PC-9 (cell line): Measurements from ENCODE around the gene SYAP1. TPM values are rescaled to one million over a fixed set of nuclear protein-coding genes. Genes with fewer than 3 reads are reported as not detected.

Experiments
- BruUV-seq: library from RNA; stranded (reverse); fragments of 400-500 nt; replicated peaks from 2 replicates; lab custom pipeline; 2021; lab: Mats Ljungman, UMichigan
- CTCF ChIA-PET: fragments of 300-600 bp; sonication (Branson Sonifier 250); formaldehyde crosslinking; loops from one replicate; lab custom pipeline; 2022; ENCODE audit warnings: antibody characterized with exemption; lab: Charles Lee
- POLR2A ChIA-PET: fragments of 300-600 bp; sonication (Branson Sonifier 250); formaldehyde crosslinking; loops from one replicate; lab custom pipeline; 2022; ENCODE audit warnings: antibody characterized with exemption; ENCODE audit not compliant: unreplicated experiment; lab: Charles Lee
- DNase-seq, 2 experiments: peaks; one replicate each; pipeline versions ENCODE4 v3.0.0 to v3.0.0-alpha.2; 2015 to 2022; ENCODE audit warnings: mixed read lengths in 1 of 2
- H2AFZ ChIP-seq: fragments of 200-600 bp; sonication (generic); 2 replicates; pipeline ENCODE4 v1.8.1; 2017; ENCODE audit warnings: antibody characterized with exemption
- H3F3A ChIP-seq: fragments of 200-600 bp; sonication (generic); 2 replicates; pipeline ENCODE4 v1.8.1; 2017; ENCODE audit warnings: antibody characterized with exemption, mild to moderate bottlenecking, low read depth; ENCODE audit not compliant: insufficient read depth
- H3K27ac ChIP-seq: fragments of 200-600 bp; sonication (generic); 2 replicates; pipeline ENCODE4 v1.6.1; 2016; ENCODE audit warnings: mixed run types
- H3K27me3 ChIP-seq: fragments of 200-600 bp; sonication (generic); 2 replicates; pipeline ENCODE4 v1.6.1; 2016; ENCODE audit warnings: low read depth, mixed run types; ENCODE audit not compliant: insufficient read depth
- H3K36me3 ChIP-seq: fragments of 200-600 bp; sonication (generic); 2 replicates; pipeline ENCODE4 v1.6.1; 2016; ENCODE audit warnings: low read depth, mixed run types
- H3K4me1 ChIP-seq: fragments of 200-600 bp; sonication (generic); replicated peaks from 2 replicates; pipeline ENCODE4 v1.6.1; 2016; ENCODE audit warnings: mixed run types; ENCODE audit not compliant: insufficient read depth
- H3K4me2 ChIP-seq: fragments of 200-600 bp; sonication (generic); 2 replicates; pipeline ENCODE4 v1.6.1; 2017; ENCODE audit warnings: mixed run types
- H3K4me3 ChIP-seq: fragments of 200-600 bp; sonication (generic); 2 replicates; pipeline ENCODE4 v1.6.1; 2016; ENCODE audit warnings: mixed run types
- H3K79me2 ChIP-seq: fragments of 200-600 bp; sonication (generic); 2 replicates; pipeline ENCODE4 v1.6.1; 2017; ENCODE audit warnings: low read depth, mixed run types
- H3K9me2 ChIP-seq: fragments of 200-600 bp; sonication (generic); 2 replicates; pipeline ENCODE4 v1.8.1; 2017; ENCODE audit warnings: mild to moderate bottlenecking; ENCODE audit not compliant: insufficient read depth
- H3K9me3 ChIP-seq: fragments of 200-600 bp; sonication (generic); 2 replicates; pipeline ENCODE4 v1.8.1; 2016; ENCODE audit warnings: low read depth; ENCODE audit not compliant: insufficient read depth
- H4K20me1 ChIP-seq: fragments of 200-600 bp; sonication (generic); 2 replicates; pipeline ENCODE4 v1.8.1; 2017; ENCODE audit not compliant: insufficient read depth
- EZH2 ChIP-seq: fragments of 200-600 bp; sonication (generic); IDR thresholded peaks from 2 replicates; pipeline ENCODE4 v1.8.0; 2017; ENCODE audit warnings: antibody characterized with exemption, low read depth
- intact Hi-C: fragments of 100-400 bp; cut with micrococcal nuclease; formaldehyde crosslinking; loops from one replicate; pipeline ENCODE4 v1.10.0; 2022; ENCODE audit not compliant: unreplicated experiment
- total RNA-seq: library from RNA; stranded (reverse); gene quantifications from 2 replicates; pipeline ENCODE4 v1.2.3, GENCODE V29; 2021
- TF ChIP-seq, protein P1 (sequence below): fragments of 200-600 bp; sonication (generic); conservative IDR thresholded peaks from 2 replicates; pipeline ENCODE4 v1.6.1; 2017; ENCODE audit warnings: mixed run types, antibody characterized with exemption, mild to moderate bottlenecking, moderate library complexity

The SYAP1 gene
- total RNA-seq, 1 experiment from 2014 or later, result 41.2 TPM

- H3K4me2 ChIP-seq, result peak overlapping the region; percentile 84
- POLR2A ChIA-PET, result interaction anchor here (0.6 to 1.0 kb wide), 5 partner anchors 33 to 1033 kb away, joined by 3 to 7 read pairs (median 3); partner anchors contain the start of genes CA5B and SYAP1
- TF ChIP-seq EZH2, result no peak
- TF ChIP-seq, protein P1, sequence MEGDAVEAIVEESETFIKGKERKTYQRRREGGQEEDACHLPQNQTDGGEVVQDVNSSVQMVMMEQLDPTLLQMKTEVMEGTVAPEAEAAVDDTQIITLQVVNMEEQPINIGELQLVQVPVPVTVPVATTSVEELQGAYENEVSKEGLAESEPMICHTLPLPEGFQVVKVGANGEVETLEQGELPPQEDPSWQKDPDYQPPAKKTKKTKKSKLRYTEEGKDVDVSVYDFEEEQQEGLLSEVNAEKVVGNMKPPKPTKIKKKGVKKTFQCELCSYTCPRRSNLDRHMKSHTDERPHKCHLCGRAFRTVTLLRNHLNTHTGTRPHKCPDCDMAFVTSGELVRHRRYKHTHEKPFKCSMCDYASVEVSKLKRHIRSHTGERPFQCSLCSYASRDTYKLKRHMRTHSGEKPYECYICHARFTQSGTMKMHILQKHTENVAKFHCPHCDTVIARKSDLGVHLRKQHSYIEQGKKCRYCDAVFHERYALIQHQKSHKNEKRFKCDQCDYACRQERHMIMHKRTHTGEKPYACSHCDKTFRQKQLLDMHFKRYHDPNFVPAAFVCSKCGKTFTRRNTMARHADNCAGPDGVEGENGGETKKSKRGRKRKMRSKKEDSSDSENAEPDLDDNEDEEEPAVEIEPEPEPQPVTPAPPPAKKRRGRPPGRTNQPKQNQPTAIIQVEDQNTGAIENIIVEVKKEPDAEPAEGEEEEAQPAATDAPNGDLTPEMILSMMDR, result no peak
- CTCF ChIA-PET, result no interaction called here
- H3K27ac ChIP-seq, result peak overlapping the region; percentile 98
- H3K4me1 ChIP-seq, result peaks cover 16% of the 10 kb centered on the region
- no peaks in the 10 kb centered on the region for H3K79me2 ChIP-seq
- peaks cover 18% of the 10 kb centered on the region; the same call in 1 of the 2 replicates for H3F3A ChIP-seq
- no peaks in the 10 kb centered on the region for H3K9me3 ChIP-seq
- no peaks in the 10 kb centered on the region for H4K20me1 ChIP-seq
- intact Hi-C loops, result loop anchor here (1.0 to 5.0 kb wide), 2 partner anchors 15 to 54 kb away; partner anchors contain the start of genes SYAP1 and TXLNG
- H3K27me3 ChIP-seq, result no peaks in the 10 kb centered on the region
- peak; percentile 39 to 82 for DNase-seq
- BruUV-seq, result TSS peak; percentile 100
- peak overlapping the region; percentile 89 for H2AFZ ChIP-seq
- H3K4me3 ChIP-seq, result peak overlapping the region; percentile 38; the same call in 1 of the 2 replicates
- no peaks in the 10 kb centered on the region for H3K9me2 ChIP-seq
- H3K36me3 ChIP-seq, result no peaks in the 10 kb centered on the region
Observed at GRCh38 chrX:16771483-16772398, 52.3 kb downstream of the SYAP1 start.

DNA sequence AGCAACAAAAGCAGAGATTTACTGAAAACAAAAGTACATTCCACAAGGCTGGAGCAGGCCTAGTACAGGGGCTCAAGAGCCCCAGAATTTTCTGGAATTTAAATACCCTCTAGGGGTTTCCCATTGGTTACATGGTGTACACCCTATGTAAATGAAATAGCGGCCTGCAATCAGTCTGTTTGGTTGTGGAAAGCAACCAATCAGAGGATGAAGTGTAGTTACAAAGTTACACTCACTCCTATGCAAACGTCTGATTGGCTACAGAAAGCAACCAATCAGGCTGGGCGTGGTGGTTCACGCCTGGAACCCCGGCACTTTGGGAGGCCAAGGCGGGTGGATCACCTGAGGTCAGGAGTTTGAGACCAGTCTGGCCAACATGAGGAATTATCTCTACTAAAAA is 53.0 kb downstream of the SYAP1 start:
- TF ChIP-seq, protein P1, result no peak
- TF ChIP-seq EZH2, result no peak

GRCh38 chrX:16774746-16775145 is 55.3 kb downstream of the SYAP1 start:
- no peak overlapping the region for H3K4me3 ChIP-seq
- H3K27me3 ChIP-seq, result no peaks in the 10 kb centered on the region
- DNase-seq, result no peak
- no peak overlapping the region for H2AFZ ChIP-seq
- TF ChIP-seq EZH2, result no peak
- TF ChIP-seq, protein P1, result no peak
- BruUV-seq, result no TSS peak
- POLR2A ChIA-PET, result no interaction called here
- H3K79me2 ChIP-seq, result no peaks in the 10 kb centered on the region
- no peaks in the 10 kb centered on the region for H4K20me1 ChIP-seq
- intact Hi-C loops, result loop anchor here (5.0 kb wide), 1 partner anchor 57 kb away; the partner anchor contains the start of gene SYAP1
- H3K9me2 ChIP-seq, result no peaks in the 10 kb centered on the region
- H3K4me1 ChIP-seq, result peaks cover 29% of the 10 kb centered on the region
- no peaks in the 10 kb centered on the region for H3K9me3 ChIP-seq
- CTCF ChIA-PET, result no interaction called here
- H3K27ac ChIP-seq, result no peak overlapping the region
- no peak overlapping the region for H3K4me2 ChIP-seq
- no peaks in the 10 kb centered on the region for H3K36me3 ChIP-seq
- peaks cover 27% of the 10 kb centered on the region; the same call in 1 of the 2 replicates for H3F3A ChIP-seq

More for the DNA sequence above, 53.0 kb downstream of the SYAP1 start:
- H3K36me3 ChIP-seq, result no peaks in the 10 kb centered on the region
- no peaks in the 10 kb centered on the region for H3K9me2 ChIP-seq
- peak overlapping the region; percentile 89 for H2AFZ ChIP-seq
- no peaks in the 10 kb centered on the region for H3K9me3 ChIP-seq
- peaks cover 18% of the 10 kb centered on the region; the same call in 1 of the 2 replicates for H3F3A ChIP-seq
- no peaks in the 10 kb centered on the region for H3K27me3 ChIP-seq
- 0 out of 2 replicates have a peak overlapping the region, but pooled peaks have one; percentile 38 for H3K4me3 ChIP-seq
- H4K20me1 ChIP-seq, result no peaks in the 10 kb centered on the region
- DNase-seq, result peak in 1 of 2 experiments; percentile 39
- ChIA-PET CTCF (no interaction called here), POLR2A (interaction anchor here (0.6 to 1.0 kb wide), 2 partner anchors 32 to 1034 kb away, joined by 3 to 7 read pairs; partner anchors contain the start of gene CA5B)
- H3K79me2 ChIP-seq, result no peaks in the 10 kb centered on the region
- H3K4me1 ChIP-seq, result peaks cover 16% of the 10 kb centered on the region
- BruUV-seq, result no TSS peak
- intact Hi-C loops, result loop anchor here (5.0 kb wide), 1 partner anchor 55 kb away; the partner anchor contains the start of gene SYAP1
- peak overlapping the region; percentile 84 for H3K4me2 ChIP-seq
- H3K27ac ChIP-seq, result peak overlapping the region; percentile 98
